Fibroblast of mammary gland (primary cell): ENCODE results near the gene DTYMK.

Experiments used
- DNase-seq: peaks from one replicate; pipeline ENCODE4 v3.0.0-alpha.2; 2010; ENCODE audit warnings: low read depth
- H3K4me3 ChIP-seq: 2 replicates; pipeline ENCODE4 v1.5.1; 2011; ENCODE audit warnings: low read depth, mild to moderate bottlenecking, low read length, moderate library complexity; ENCODE audit not compliant: control insufficient read depth
- CTCF ChIP-seq: conservative IDR thresholded peaks from 2 replicates; pipeline ENCODE4 v1.5.1; 2011; ENCODE audit warnings: low read depth, low read length, inconsistent platforms; ENCODE audit not compliant: control insufficient read depth, insufficient read depth

DTYMK gene

DNA sequence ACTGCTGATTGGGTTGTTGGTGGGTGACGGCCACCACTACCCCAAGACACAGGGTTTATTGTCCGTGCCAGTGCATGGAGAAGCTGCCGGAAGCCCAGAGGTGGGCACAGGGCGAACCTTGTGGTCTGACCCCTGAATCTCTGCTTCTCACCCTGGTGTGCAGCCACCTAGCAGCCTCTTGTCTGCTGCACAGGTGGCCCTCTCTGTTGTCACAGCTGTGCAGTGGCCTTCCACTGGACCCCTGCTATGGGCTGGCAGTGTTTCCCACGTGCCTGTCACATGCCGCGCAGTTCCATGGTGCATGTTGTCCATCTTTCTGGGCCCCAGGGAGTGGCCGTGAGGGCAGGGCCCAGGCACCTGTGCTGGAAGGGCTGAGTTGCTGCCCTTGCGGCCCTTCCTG is 33.9 kb downstream of the DTYMK start:
- H3K4me3 ChIP-seq = no peak overlapping the region
- no peak for TF ChIP-seq CTCF
- no peak for DNase-seq

GRCh38 chr2:241652142-241652541 is 34.5 kb downstream of the DTYMK start:
- TF ChIP-seq CTCF = no peak
- no peak for DNase-seq
- H3K4me3 ChIP-seq = no peak overlapping the region

- no peak for TF ChIP-seq CTCF
- DNase-seq = no peak
- H3K4me3 ChIP-seq = no peak overlapping the region
These were observed 36.7 kb downstream of the DTYMK start for GRCh38 chr2:241649927-241650326.

DNA sequence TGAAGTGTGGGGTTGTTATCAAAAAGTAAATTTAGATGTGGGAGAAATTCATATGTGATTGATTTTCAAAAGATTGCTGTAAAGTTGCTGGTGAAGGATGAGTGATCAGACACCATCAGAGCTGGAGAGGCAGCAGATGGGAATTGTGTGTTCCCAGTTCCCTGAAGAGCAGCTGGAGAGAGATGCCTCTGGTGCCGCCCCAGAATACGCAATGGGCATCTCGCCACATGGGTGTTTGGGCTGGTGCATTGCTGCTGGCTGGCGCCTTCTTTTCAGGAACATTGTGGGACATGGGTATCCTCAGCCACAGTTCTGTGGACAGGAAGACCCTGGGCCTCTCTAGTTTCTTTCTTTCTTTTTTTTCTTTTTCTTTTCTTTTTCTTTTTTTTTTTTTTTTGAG is 37.2 kb downstream of the DTYMK start:
- DNase-seq = no peak
- no peak for TF ChIP-seq CTCF
- no peak overlapping the region for H3K4me3 ChIP-seq

DNA sequence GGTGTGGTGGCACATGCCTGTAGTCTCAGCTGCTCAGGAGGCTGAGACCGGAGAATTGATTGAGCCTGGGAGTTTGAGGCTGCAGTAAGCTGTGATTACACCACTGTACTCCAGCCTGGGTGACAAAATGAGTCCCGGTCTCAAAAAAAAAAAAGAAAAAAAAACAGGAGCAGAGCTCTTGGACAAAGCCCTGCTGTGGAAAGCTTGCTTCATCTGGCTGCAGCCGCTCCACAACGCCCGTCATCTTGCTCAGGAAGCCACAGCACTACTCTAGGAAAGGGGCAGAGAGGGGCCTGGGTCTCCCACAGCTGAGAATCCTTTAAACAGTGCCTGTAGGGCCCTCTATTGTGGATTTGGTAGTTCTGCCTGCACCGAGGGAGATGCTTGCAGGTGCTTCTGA is 38.2 kb downstream of the DTYMK start:
- no peak for TF ChIP-seq CTCF
- no peak for DNase-seq
- no peak overlapping the region for H3K4me3 ChIP-seq

- no peak for DNase-seq
- no peak overlapping the region for H3K4me3 ChIP-seq
- no peak for TF ChIP-seq CTCF
These were observed 40.5 kb downstream of the DTYMK start for GRCh38 chr2:241645915-241646645.

GRCh38 chr2:241645056-241645914 is 41.3 kb downstream of the DTYMK start:
- H3K4me3 ChIP-seq = no peak overlapping the region
- TF ChIP-seq CTCF = no peak
- no peak for DNase-seq
